ENCODE measurements around the gene EXOC1. TPM values are rescaled to one million over a fixed set of nuclear protein-coding genes. Genes with fewer than 3 reads are reported as not detected.

EXOC1 gene
- total RNA-seq, 4 donors from 2014 or later, result 30.7 to 55.3 (median 36.9) TPM

GRCh38 chr4:55921093-55921492, 67.6 kb downstream of the EXOC1 start:
- TF ChIP-seq CTCF (IDR thresholded peaks at IDR 0.05), result no peak
- DNase-seq (ENCODE audit: low spot score) (no peak), ATAC-seq (ENCODE audit: low FRiP score) (no peak)

GRCh38 chr4:55925241-55925640, 71.8 kb downstream of the EXOC1 start:
- TF ChIP-seq CTCF (IDR thresholded peaks at IDR 0.05), result no peak
- no peak for DNase-seq (ENCODE audit: low spot score)
- no peak for ATAC-seq (ENCODE audit: low FRiP score)

- ATAC-seq (ENCODE audit: low FRiP score), result no peak
- no peak for TF ChIP-seq CTCF (IDR thresholded peaks at IDR 0.05)
- no peak for DNase-seq (ENCODE audit: low spot score)
Observed at GRCh38 chr4:55926610-55927009, 73.2 kb downstream of the EXOC1 start.

- TF ChIP-seq CTCF (IDR thresholded peaks at IDR 0.05), result no peak
- no peak for ATAC-seq (ENCODE audit: low FRiP score)
- DNase-seq (ENCODE audit: low spot score), result no peak
Observed at GRCh38 chr4:55927803-55928437, 74.5 kb downstream of the EXOC1 start.

- no peak for TF ChIP-seq CTCF (IDR thresholded peaks at IDR 0.05)
- ATAC-seq (ENCODE audit: low FRiP score) (no peak), DNase-seq (ENCODE audit: low spot score) (no peak)
Observed at GRCh38 chr4:55928846-55929245, 75.4 kb downstream of the EXOC1 start.

GRCh38 chr4:55931043-55931442, 77.6 kb downstream of the EXOC1 start:
- TF ChIP-seq CTCF (IDR thresholded peaks at IDR 0.05), result no peak
- ATAC-seq (ENCODE audit: low FRiP score), result no peak
- no peak for DNase-seq (ENCODE audit: low spot score)

- ATAC-seq (ENCODE audit: low FRiP score), result no peak
- DNase-seq (ENCODE audit: low spot score), result no peak
- no peak for TF ChIP-seq CTCF (IDR thresholded peaks at IDR 0.05)
Observed at GRCh38 chr4:55931833-55932232, 78.4 kb downstream of the EXOC1 start.
